SK-N-SH (cell line): ENCODE data around the gene RPS6KA1.

Experiments used
- RAD21 ChIP-seq: IDR thresholded peaks from 2 replicates; pipeline ENCODE4 v1.6.1; 2012; ENCODE audit warnings: mild to moderate bottlenecking, low read length
- RXRA ChIP-seq: IDR thresholded peaks from 2 replicates; pipeline ENCODE4 v1.4.0; 2012; ENCODE audit warnings: low read depth, mild to moderate bottlenecking, borderline replicate concordance
- TF ChIP-seq, protein P1 (sequence below): fragments of 200-600 bp; sonication (generic); IDR thresholded peaks from 2 replicates; pipeline ENCODE4 v1.6.1; 2017; ENCODE audit warnings: antibody characterized with exemption, mild to moderate bottlenecking, moderate library complexity
- TF ChIP-seq, protein P2 (sequence below): fragments of 150-350 bp; IDR thresholded peaks from 2 replicates; pipeline ENCODE4 v1.6.1; 2017; ENCODE audit warnings: antibody characterized with exemption, low read length, low read depth, borderline replicate concordance
- TF ChIP-seq, protein P3 (sequence below): IDR thresholded peaks from 2 replicates; pipeline ENCODE4; 2012

DNA sequence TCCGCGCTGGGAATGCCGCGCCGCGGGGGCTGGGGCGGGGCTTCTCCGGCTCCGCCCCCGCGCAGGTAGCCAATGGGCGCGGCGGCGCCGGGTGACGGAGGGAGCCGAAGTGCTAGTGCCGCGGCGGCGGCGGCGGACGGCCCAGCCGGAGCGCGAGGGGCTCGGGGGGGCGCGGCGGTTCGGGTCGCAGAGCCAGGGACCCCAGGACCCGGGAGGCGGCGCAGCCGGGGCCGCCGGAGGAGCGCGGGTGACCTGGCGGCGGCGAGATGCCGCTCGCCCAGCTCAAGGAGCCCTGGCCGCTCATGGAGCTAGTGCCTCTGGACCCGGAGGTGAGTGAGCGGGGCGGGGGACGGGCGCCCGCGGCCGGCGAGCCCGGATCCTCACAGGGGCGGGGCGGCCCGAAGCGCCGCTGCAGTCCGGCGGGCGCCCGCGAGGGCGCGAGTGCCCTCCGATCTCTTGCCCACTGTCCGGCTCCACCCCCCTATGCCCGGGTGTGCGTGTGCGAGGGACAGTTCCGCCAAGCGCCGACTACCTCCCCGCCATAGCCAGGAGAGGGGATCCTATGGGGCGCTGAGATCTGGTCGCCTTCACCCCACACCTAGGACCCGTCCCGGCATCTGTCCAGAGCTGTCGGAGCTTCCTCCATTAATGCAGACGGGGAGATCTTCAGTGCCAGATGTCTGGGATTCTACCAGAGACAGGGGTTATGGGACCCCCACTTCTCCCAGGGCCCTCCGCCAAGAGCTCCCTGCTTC is at the start of gene RPS6KA1:
- TF ChIP-seq, protein P1, sequence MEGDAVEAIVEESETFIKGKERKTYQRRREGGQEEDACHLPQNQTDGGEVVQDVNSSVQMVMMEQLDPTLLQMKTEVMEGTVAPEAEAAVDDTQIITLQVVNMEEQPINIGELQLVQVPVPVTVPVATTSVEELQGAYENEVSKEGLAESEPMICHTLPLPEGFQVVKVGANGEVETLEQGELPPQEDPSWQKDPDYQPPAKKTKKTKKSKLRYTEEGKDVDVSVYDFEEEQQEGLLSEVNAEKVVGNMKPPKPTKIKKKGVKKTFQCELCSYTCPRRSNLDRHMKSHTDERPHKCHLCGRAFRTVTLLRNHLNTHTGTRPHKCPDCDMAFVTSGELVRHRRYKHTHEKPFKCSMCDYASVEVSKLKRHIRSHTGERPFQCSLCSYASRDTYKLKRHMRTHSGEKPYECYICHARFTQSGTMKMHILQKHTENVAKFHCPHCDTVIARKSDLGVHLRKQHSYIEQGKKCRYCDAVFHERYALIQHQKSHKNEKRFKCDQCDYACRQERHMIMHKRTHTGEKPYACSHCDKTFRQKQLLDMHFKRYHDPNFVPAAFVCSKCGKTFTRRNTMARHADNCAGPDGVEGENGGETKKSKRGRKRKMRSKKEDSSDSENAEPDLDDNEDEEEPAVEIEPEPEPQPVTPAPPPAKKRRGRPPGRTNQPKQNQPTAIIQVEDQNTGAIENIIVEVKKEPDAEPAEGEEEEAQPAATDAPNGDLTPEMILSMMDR: no peak
- TF ChIP-seq, protein P2, sequence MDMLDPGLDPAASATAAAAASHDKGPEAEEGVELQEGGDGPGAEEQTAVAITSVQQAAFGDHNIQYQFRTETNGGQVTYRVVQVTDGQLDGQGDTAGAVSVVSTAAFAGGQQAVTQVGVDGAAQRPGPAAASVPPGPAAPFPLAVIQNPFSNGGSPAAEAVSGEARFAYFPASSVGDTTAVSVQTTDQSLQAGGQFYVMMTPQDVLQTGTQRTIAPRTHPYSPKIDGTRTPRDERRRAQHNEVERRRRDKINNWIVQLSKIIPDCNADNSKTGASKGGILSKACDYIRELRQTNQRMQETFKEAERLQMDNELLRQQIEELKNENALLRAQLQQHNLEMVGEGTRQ: no peak
- TF ChIP-seq, protein P3, sequence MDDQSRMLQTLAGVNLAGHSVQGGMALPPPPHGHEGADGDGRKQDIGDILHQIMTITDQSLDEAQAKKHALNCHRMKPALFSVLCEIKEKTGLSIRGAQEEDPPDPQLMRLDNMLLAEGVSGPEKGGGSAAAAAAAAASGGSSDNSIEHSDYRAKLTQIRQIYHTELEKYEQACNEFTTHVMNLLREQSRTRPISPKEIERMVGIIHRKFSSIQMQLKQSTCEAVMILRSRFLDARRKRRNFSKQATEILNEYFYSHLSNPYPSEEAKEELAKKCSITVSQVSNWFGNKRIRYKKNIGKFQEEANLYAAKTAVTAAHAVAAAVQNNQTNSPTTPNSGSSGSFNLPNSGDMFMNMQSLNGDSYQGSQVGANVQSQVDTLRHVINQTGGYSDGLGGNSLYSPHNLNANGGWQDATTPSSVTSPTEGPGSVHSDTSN: no peak
- TF ChIP-seq RAD21 (no peak), RXRA (no peak)
